HG03558 (cell line): ENCODE measurements around the gene SAMD4B.

Source experiments
- ATAC-seq: cut with Tn5 transposase; IDR thresholded peaks from one replicate; pipeline ENCODE4 v1.9.1; 2021; ENCODE audit warnings: moderate number of reproducible peaks; ENCODE audit not compliant: unreplicated experiment; ENCODE audit errors: extremely low read depth

The SAMD4B gene

GRCh38 chr19:39417463-39418181 lies 75.4 kb downstream of the SAMD4B start:
- ATAC-seq: no peak

- no peak for ATAC-seq
Measured at GRCh38 chr19:39419003-39419402, 76.8 kb downstream of the SAMD4B start.

DNA sequence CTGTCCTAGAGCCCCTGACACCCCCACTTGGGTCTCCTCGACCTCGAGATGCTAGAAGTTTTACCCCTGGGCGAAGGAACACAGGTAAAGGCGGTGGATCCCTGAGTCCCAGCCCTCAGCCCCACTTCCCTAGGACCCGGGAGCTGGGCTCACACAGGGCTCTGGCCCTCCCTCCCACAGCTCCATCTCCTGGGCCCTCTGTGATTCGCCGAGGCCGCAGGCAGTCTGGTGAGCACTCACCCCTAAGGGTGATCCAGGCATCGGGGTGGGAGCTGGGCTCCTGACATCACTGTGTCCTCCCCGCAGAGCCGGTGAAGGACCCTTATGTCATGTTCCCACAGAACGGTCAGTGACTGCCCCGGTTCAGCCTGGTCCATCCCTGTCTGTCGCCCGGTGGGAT lies 78.5 kb downstream of the SAMD4B start:
- ATAC-seq: no peak

- no peak for ATAC-seq
Measured at GRCh38 chr19:39422020-39422419, 79.8 kb downstream of the SAMD4B start.

DNA sequence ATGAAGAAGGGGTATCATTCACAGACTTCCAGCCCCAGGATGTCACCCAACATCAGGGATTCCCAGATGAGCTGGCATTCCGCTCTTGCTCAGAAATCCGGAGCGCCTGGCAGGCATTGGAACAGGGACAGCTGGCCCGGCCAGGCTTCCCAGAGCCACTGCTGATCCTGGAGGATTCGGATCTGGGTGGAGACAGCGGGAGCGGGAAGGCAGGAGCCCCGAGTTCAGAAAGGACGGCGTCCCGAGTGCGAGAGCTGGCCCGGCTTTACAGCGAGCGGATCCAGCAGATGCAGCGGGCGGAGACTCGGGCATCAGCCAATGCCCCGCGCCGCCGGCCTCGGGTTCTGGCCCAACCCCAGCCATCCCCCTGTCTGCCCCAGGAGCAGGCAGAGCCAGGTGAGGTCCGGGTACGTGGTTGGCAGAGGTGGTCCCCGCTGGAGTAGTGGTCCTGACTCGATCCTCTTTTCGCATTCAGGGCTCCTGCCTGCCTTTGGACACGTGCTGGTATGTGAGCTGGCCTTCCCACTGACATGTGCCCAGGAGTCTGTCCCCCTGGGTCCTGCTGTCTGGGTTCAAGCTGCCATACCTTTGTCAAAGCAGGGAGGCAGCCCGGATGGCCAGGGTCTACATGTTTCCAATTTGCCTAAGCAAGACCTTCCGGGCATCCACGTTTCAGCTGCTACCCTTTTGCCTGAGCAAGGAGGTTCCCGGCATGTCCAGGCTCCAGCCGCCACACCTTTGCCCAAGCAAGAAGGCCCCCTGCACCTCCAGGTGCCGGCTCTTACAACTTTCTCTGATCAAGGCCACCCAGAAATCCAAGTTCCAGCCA lies 81.3 kb downstream of the SAMD4B start:
- ATAC-seq: no peak

- no peak for ATAC-seq
Measured at GRCh38 chr19:39424934-39425333, 82.7 kb downstream of the SAMD4B start.

- ATAC-seq: no peak
Measured at GRCh38 chr19:39425744-39426143, 83.5 kb downstream of the SAMD4B start.

DNA sequence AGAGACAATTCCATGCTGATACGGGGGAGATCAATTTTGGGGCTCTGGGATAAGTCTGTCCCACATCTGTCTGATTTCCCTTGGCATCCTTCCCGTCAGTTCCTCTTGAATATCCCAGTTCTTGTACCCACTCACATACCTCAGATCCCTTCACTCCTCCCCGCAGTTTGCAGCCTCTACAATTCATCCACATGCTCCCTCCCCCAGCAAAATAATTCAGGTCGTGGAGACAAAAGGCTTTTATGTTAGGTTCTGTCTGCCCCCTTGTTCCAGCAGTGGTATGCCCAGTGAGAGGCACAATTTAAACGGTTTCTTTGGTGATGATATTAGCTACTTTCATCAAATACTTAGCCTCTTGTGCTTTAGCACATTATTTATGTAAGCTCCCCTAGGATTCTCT lies 83.9 kb downstream of the SAMD4B start:
- no peak for ATAC-seq

DNA sequence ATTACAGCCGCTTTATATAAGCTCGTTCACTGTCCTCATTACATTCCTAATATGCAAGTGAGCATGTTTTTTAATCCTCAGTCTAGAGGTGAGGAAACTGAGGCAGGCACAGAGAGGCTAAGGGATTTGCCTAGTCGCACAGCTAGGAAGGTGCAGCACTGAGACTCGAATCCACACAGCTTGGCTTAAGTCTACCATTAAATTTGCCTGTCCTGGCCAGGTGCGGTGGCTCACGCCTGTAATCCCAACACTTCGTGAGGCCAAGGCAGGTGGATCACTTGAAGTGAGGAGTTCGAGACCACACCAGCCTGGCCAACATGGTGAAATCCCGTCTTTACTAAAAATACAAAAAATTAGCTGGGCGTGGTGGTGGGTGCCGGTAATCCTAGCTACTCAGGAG lies 85.5 kb downstream of the SAMD4B start:
- no peak for ATAC-seq

DNA sequence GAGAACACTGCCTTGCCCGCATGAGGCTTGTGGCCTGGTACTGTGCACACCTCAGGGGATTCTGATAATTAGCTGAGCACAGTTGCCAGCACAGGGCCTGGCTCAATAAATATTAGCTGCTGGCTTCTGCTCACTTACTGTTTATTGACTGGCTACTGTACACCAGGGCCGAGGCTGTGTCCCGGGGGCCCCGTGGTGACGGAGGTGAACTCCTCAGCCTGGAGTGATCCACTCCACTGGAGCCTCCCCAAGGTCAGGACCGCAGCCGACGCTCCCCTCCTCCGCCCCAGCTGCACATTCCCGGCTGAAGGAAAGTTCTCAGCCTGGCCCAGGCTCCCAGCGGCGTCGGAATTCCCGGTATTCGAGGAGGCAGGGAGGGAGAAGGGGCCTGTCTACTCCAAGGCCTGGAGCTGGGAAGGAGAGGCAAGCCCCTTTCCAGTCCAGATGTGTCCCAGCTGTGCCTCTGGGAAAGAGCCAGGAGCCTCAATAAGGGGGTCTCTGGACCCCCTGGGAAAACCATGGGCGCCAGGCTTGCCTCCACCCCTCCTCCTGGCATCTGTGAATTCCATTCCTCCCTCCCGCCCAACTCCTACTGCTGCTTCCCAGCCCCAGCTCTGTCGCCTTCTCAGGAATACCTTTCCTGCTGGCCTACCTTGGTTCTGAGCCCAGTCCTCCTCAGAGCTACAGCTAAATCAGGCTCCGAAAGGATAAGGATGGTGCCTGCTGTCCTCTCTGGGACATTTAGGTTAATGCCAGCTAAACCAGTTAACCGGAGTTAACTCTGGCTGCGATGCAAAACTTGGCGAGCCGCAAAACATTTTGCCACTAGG lies 86.3 kb downstream of the SAMD4B start:
- no peak for ATAC-seq

- no peak for ATAC-seq
Measured at GRCh38 chr19:39430675-39431593, 88.7 kb downstream of the SAMD4B start.

- no peak for ATAC-seq
Measured at GRCh38 chr19:39432677-39433025, 90.4 kb downstream of the SAMD4B start.

- ATAC-seq: no peak
Measured at GRCh38 chr19:39433480-39434079, 91.4 kb downstream of the SAMD4B start.

GRCh38 chr19:39434123-39435076 lies 92.2 kb downstream of the SAMD4B start:
- ATAC-seq: no peak
